ENCODE data around the gene AKIRIN1.

DNA sequence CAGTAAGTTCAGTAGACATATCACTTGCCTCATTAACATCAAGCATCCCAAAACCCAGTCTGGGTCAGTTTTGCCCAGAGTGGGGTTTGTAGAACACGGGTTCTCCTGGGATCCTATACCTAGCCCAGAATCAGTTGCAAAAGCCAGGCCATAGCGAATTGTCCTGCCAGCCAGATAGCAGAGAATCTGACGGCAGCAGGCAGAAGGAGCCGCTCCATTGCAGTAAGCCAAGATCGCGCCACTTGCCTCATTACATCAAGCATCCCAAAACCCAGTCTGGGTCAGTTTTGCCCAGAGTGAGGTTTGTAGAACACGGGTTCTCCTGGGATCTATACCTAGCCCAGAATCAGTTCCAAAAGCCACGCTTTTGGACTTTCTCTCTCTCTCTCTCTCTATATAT lies 54.2 kb downstream of the AKIRIN1 start:
- TF ChIP-seq POLR2A (IDR thresholded peaks at IDR 0.05; ENCODE audit: low read depth, low read length): no peak
- TF ChIP-seq, protein P1, sequence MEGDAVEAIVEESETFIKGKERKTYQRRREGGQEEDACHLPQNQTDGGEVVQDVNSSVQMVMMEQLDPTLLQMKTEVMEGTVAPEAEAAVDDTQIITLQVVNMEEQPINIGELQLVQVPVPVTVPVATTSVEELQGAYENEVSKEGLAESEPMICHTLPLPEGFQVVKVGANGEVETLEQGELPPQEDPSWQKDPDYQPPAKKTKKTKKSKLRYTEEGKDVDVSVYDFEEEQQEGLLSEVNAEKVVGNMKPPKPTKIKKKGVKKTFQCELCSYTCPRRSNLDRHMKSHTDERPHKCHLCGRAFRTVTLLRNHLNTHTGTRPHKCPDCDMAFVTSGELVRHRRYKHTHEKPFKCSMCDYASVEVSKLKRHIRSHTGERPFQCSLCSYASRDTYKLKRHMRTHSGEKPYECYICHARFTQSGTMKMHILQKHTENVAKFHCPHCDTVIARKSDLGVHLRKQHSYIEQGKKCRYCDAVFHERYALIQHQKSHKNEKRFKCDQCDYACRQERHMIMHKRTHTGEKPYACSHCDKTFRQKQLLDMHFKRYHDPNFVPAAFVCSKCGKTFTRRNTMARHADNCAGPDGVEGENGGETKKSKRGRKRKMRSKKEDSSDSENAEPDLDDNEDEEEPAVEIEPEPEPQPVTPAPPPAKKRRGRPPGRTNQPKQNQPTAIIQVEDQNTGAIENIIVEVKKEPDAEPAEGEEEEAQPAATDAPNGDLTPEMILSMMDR (IDR thresholded peaks at IDR 0.05; ENCODE audit: extremely low read depth in 1 of 2, insufficient read depth in 1 of 2, low read depth in 1 of 2, low read length in 2 of 2): no peak
- no peak for TF ChIP-seq POLR2AphosphoS5 (IDR thresholded peaks at IDR 0.05; ENCODE audit: insufficient read depth, low read depth, low read length)
- TF ChIP-seq, protein P2, sequence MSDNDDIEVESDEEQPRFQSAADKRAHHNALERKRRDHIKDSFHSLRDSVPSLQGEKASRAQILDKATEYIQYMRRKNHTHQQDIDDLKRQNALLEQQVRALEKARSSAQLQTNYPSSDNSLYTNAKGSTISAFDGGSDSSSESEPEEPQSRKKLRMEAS (IDR thresholded peaks at IDR 0.05; ENCODE audit: insufficient read depth, insufficient read length): no peak
- TF ChIP-seq EZH2 (IDR thresholded peaks at IDR 0.05; ENCODE audit: borderline replicate concordance, low read depth, low read length, severe bottlenecking): no peak
- TF ChIP-seq MYC (IDR thresholded peaks at IDR 0.05; ENCODE audit: low read depth, low read length): no peak
